K562 (cell line): ENCODE data around the gene FAM186B. TPM values are rescaled to one million over a fixed set of nuclear protein-coding genes. Genes with fewer than 3 reads are reported as not detected.
A peak's percentile ranks its signal among the peaks of the same experiment; 100 is the strongest.

ENCODE experiments used
- ATAC-seq: fragments of 200-7000 bp; cut with Tn5 transposase; 3 replicates; pipeline ENCODE4 v1.9.1; 2020; ENCODE audit warnings: moderate library complexity
- BruUV-seq: library from RNA; stranded (reverse); fragments of 400-500 nt; replicated peaks from 2 replicates; lab custom pipeline; 2021; lab: Mats Ljungman, UMichigan
- CTCF ChIA-PET: fragments of 300-600 bp; formaldehyde crosslinking; extraction: SDS; loops from one replicate; lab custom pipeline; 2021; ENCODE audit warnings: low intra/inter-chr PET ratio; lab: Yijun Ruan, JAX
- POLR2A ChIA-PET: fragments of 300-600, 350-650 bp; sonication (Branson Sonifier 250); formaldehyde crosslinking; extraction: SDS; loops from one replicate; lab custom pipeline; 2021; ENCODE audit warnings: antibody characterized with exemption, inconsistent platforms; lab: Yijun Ruan, JAX
- DNase-seq, 4 experiments: peaks; one replicate each; pipeline versions ENCODE4 v3.0.0 to v3.0.0-alpha.2; 2011 to 2018; ENCODE audit warnings: low spot score in 3 of 4, mixed read lengths in 3 of 4; ENCODE audit errors: extremely low read depth in 1 of 4
- FAIRE-seq: peaks from 2 replicates; lab custom pipeline; 2011; peaks lifted over from hg19 to GRCh38; lab: Jason Lieb, UNC
- H2AFZ ChIP-seq: 2 replicates; pipeline ENCODE4 v1.6.0; 2011; ENCODE audit warnings: low read depth, low read length, control low read depth, inconsistent platforms
- H3K27ac ChIP-seq: fragments of 200-600 bp; 3 replicates; pipeline ENCODE4 v1.8.0; 2011; ENCODE audit warnings: low read depth, mild to moderate bottlenecking, control low read depth, inconsistent platforms, low read length, moderate library complexity, mixed read lengths; ENCODE audit errors: extremely low read depth
- H3K27me3 ChIP-seq, 2 experiments: fragments of 300-600 bp in 1 of 2; 2 replicates in 1 of 2; 3 replicates in 1 of 2; pipeline versions ENCODE4 v1.6.0 to v1.8.0; 2011; ENCODE audit warnings: inconsistent platforms in 2 of 2, low read length in 2 of 2, mild to moderate bottlenecking in 1 of 2, mixed read lengths in 1 of 2, moderate library complexity in 1 of 2; ENCODE audit not compliant: control insufficient read depth in 2 of 2, insufficient read depth in 2 of 2
- H3K36me3 ChIP-seq: fragments of 300-600 bp; 3 replicates; pipeline ENCODE4 v1.8.0; 2011; ENCODE audit warnings: mild to moderate bottlenecking, low read length, inconsistent platforms; ENCODE audit not compliant: control insufficient read depth, insufficient read depth
- H3K4me1 ChIP-seq, 2 experiments: fragments of 200-600 bp in 1 of 2; replicated peaks in 1 of 2; 2 replicates in 1 of 2; 3 replicates in 1 of 2; pipeline versions ENCODE4 v1.5.1 to v1.8.0; 2011; ENCODE audit warnings: inconsistent platforms in 2 of 2, low read length in 2 of 2, mild to moderate bottlenecking in 1 of 2, mixed read lengths in 1 of 2, moderate library complexity in 1 of 2; ENCODE audit not compliant: control insufficient read depth in 2 of 2, insufficient read depth in 2 of 2
- H3K4me2 ChIP-seq: 2 replicates; pipeline ENCODE4 v1.6.1; 2011; ENCODE audit warnings: low read length, control low read depth, inconsistent platforms, mixed read lengths; ENCODE audit not compliant: insufficient read depth
- H3K4me3 ChIP-seq: fragments of 200-600 bp; sonication (generic), shearing (Covaris generic); 2 replicates; pipeline ENCODE4 v1.5.1; 2016; ENCODE audit warnings: control low read depth, inconsistent platforms
- H3K79me2 ChIP-seq: fragments of 200-600 bp; 3 replicates; pipeline ENCODE4 v1.8.0; 2011; ENCODE audit warnings: low read length, inconsistent platforms; ENCODE audit not compliant: control insufficient read depth, insufficient read depth
- H3K9ac ChIP-seq, 2 experiments: 2 replicates each; pipeline versions ENCODE4 v1.6.0 to v1.6.1; 2011; ENCODE audit warnings: low read depth in 2 of 2, low read length in 2 of 2, control low read depth in 1 of 2, inconsistent platforms in 1 of 2, mild to moderate bottlenecking in 1 of 2, mixed read lengths in 1 of 2; ENCODE audit not compliant: insufficient read depth in 1 of 2
- H3K9me1 ChIP-seq: one replicate; pipeline ENCODE4 v1.6.0; 2011; ENCODE audit warnings: inconsistent platforms, mild to moderate bottlenecking, low read length, moderate library complexity; ENCODE audit not compliant: control insufficient read depth, insufficient read depth
- H3K9me3 ChIP-seq: replicated peaks from 2 replicates; pipeline ENCODE4 v1.5.1; 2011; ENCODE audit warnings: low read depth, low read length, inconsistent platforms; ENCODE audit not compliant: control insufficient read depth, insufficient read depth
- H4K20me1 ChIP-seq: replicated peaks from 2 replicates; pipeline ENCODE4 v1.6.1; 2011; ENCODE audit warnings: low read length, inconsistent platforms, mixed read lengths; ENCODE audit not compliant: control insufficient read depth, insufficient read depth
- CREM ChIP-seq: IDR thresholded peaks from 2 replicates; pipeline ENCODE4 v1.6.1; 2014; ENCODE audit warnings: antibody characterized with exemption, low read depth
- E2F5 ChIP-seq: sonication (generic); formaldehyde crosslinking; IDR thresholded peaks from 2 replicates; pipeline ENCODE4 v1.8.0; 2022; ENCODE audit warnings: mild to moderate bottlenecking, missing genetic modification reagents
- EP400 ChIP-seq: fragments of 450-650 bp; IDR thresholded peaks from 2 replicates; pipeline ENCODE4 v1.6.1; 2017; ENCODE audit warnings: antibody characterized with exemption, mild to moderate bottlenecking, moderate library complexity
- FUS ChIP-seq: fragments of 200-400 bp; formaldehyde crosslinking; optimal IDR thresholded peaks from 2 replicates; pipeline ENCODE3; 2017; ENCODE audit warnings: low read depth, low read length
- NFIX ChIP-seq: fragments of 250-450 bp; sonication (Bioruptor Pico); IDR thresholded peaks from 2 replicates; pipeline ENCODE4 v1.4.0; 2020; ENCODE audit warnings: low read depth, mild to moderate bottlenecking, moderate library complexity
- RBM25 ChIP-seq: fragments of 200-400 bp; formaldehyde crosslinking; IDR thresholded peaks from 2 replicates; pipeline ENCODE4 v1.6.1; 2018; ENCODE audit warnings: low read length, low read depth, moderate library complexity; ENCODE audit not compliant: severe bottlenecking
- RFX7 ChIP-seq: fragments of 250-450 bp; sonication (Bioruptor Pico); IDR thresholded peaks from 2 replicates; pipeline ENCODE4 v1.5.1; 2021; ENCODE audit warnings: mild to moderate bottlenecking
- ZNF140 ChIP-seq: fragments of 250-450 bp; sonication (Bioruptor Pico); IDR thresholded peaks from 2 replicates; pipeline ENCODE4 v1.8.0; 2021; ENCODE audit warnings: moderate library complexity, mild to moderate bottlenecking, inconsistent platforms
- ZNF197 ChIP-seq: fragments of 200-800 bp; sonication (Bioruptor generic); IDR thresholded peaks from 2 replicates; pipeline ENCODE4 v1.6.1; 2016; ENCODE audit warnings: low read depth, missing genetic modification characterization, missing compliant biosample characterization
- ZNF232 ChIP-seq: sonication (generic); formaldehyde crosslinking; IDR thresholded peaks from 2 replicates; pipeline ENCODE4 v1.8.0; 2022; ENCODE audit warnings: mild to moderate bottlenecking, missing genetic modification reagents
- WGBS: fragments of 100-300 bp; shearing (Covaris generic); methylation state at CpG from one replicate; pipeline ENCODE4 v1.1.6; 2016; ENCODE audit warnings: low coverage, mixed read lengths; ENCODE audit not compliant: insufficient coverage; ENCODE audit errors: missing lambda C conversion rate; 5-methylcytosine and 5-hydroxymethylcytosine counted together
- in situ Hi-C: fragments of 300-500 bp; cut with MboI; formaldehyde crosslinking; loops from 4 replicates; pipeline ENCODE4 v1.15.0; 2018; ENCODE audit warnings: inconsistent platforms, mixed read lengths
- intact Hi-C: fragments of 100-400 bp; cut with micrococcal nuclease; formaldehyde crosslinking; loops from 2 replicates; pipeline ENCODE4 v1.14.2; 2022
- polyA plus RNA-seq, 8 experiments: library from polyadenylated mRNA; depleted of rRNA in 4 of 8; stranded (reverse) in 5 of 8; unstranded in 3 of 8; fragments of >200 nt; fragmentation: Nextera tagmentation in 2 of 8; fragmentation: Illumina TruSeq in 1 of 8; extraction: Ambion mirVana in 2 of 8; extraction: Trizol in 1 of 8; gene quantifications; 2 replicates each; pipeline versions ENCODE4 v1.2.1 to v1.2.3, GENCODE V29; 2011 to 2014; ENCODE audit warnings: inconsistent platforms in 1 of 8, missing spikeins in 1 of 8
- total RNA-seq, 7 experiments: library from RNA; depleted of rRNA in 6 of 7; stranded (reverse); fragments of >200 nt in 6 of 7; fragmentation: Illumina TruSeq in 2 of 7; extraction: Trizol in 2 of 7; gene quantifications; 2 replicates each; pipeline versions ENCODE4 v1.2.1 to v1.2.3, GENCODE V29; 2011 to 2021; ENCODE audit warnings: low replicate concordance in 1 of 7
- TF ChIP-seq, protein P1 (sequence below): fragments of 450-650 bp; IDR thresholded peaks from 2 replicates; pipeline ENCODE4 v1.6.1; 2017; ENCODE audit warnings: antibody characterized with exemption, mild to moderate bottlenecking
- TF ChIP-seq, protein P2 (sequence below), 2 experiments: fragments of 150-350 bp in 1 of 2; IDR thresholded peaks; 2 replicates each; pipeline ENCODE4 v1.6.1; 2012 to 2016; ENCODE audit warnings: low read depth in 2 of 2, low read length in 2 of 2, mild to moderate bottlenecking in 1 of 2, moderate library complexity in 1 of 2

Gene FAM186B
- total and polyA plus RNA-seq, 9 of the 15 experiments (the other 6 are each of a cell fraction or from before 2014, with no cell fraction given) = 0.07 to 0.42 (median 0.15) TPM

DNA sequence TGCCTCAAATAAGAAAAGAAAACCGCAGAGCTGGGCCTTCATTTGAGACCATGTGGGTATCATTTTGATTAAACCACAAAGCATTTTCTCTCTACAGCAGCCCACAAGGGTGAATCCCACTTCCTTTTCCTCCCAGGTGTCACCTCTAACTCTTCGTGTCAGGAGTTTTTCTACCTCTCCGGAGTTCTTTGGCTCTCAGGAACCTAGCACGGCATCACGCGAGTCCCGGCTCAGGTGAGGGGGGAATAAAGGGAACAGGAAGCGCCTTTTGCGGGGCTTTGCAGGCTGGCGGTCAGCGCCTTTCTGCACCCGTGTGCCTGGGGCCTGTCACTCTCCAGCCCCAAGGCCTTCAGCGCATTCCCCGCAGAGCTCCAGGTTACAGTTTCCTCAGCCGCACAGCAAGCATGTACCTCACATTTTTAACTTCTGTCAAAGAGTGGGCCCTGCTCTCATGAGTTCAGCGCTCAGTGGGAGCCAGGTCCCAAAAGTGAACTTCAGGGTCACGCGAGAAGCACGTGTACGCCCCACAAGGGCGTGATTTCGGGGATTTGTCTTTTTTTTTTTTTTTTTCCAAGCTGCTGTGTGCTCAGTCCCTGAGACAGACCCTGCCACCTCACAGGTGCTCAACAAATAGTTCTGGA is 17.2 kb upstream of the FAM186B start:
- in situ Hi-C loops = no loop called here
- CTCF ChIA-PET = no interaction called here
- DNase-seq = peak in 3 of 4 experiments; percentile 32 to 44 (median 38)
- peak; percentile 57 for ATAC-seq
- peak overlapping the region; percentile 66 for H3K27ac ChIP-seq
- no peaks in the 10 kb centered on the region for H3K36me3 ChIP-seq
- POLR2A ChIA-PET = interaction anchor here (0.5 to 1.2 kb wide), 2 partner anchors 68 to 127 kb away, joined by 3 read pairs; no protein-coding TSS in a partner anchor
- H3K9ac ChIP-seq = peak overlapping the region; percentile 67 to 92
- 4% methylated on average over 22 of the region's 22 CpGs for WGBS
- peak; percentile 68 for FAIRE-seq
- BruUV-seq = TSS peak; percentile 95
- peak overlapping the region; percentile 83 for H2AFZ ChIP-seq
- H3K79me2 ChIP-seq = no peaks in the 10 kb centered on the region
- no peaks in the 10 kb centered on the region for H3K9me3 ChIP-seq
- peak overlapping the region; percentile 76 for H3K4me2 ChIP-seq
- intact Hi-C loops = loop anchor here (1.0 kb wide), 2 partner anchors 69 to 264 kb away; no protein-coding TSS in a partner anchor
- H3K27me3 ChIP-seq = no peaks in the 10 kb centered on the region
- no peaks in the 10 kb centered on the region for H3K9me1 ChIP-seq
- H3K4me1 ChIP-seq = peaks cover 15 to 22% of the 10 kb centered on the region in 2 experiments
- peak overlapping the region; percentile 46 for H3K4me3 ChIP-seq
- H4K20me1 ChIP-seq = no peaks in the 10 kb centered on the region
- TF ChIP-seq E2F5 (no peak), NFIX (CRISPR knock-in tag) (no peak), RFX7 (CRISPR knock-in tag) (no peak), RBM25 (no peak), ZNF232 (no peak), EP400 (peak; percentile 61; the same call in 1 of the 2 replicates), CREM (no peak), ZNF197 (CRISPR knock-in tag) (no peak), ZNF140 (CRISPR knock-in tag) (no peak), FUS (no peak)
- TF ChIP-seq, protein P1, sequence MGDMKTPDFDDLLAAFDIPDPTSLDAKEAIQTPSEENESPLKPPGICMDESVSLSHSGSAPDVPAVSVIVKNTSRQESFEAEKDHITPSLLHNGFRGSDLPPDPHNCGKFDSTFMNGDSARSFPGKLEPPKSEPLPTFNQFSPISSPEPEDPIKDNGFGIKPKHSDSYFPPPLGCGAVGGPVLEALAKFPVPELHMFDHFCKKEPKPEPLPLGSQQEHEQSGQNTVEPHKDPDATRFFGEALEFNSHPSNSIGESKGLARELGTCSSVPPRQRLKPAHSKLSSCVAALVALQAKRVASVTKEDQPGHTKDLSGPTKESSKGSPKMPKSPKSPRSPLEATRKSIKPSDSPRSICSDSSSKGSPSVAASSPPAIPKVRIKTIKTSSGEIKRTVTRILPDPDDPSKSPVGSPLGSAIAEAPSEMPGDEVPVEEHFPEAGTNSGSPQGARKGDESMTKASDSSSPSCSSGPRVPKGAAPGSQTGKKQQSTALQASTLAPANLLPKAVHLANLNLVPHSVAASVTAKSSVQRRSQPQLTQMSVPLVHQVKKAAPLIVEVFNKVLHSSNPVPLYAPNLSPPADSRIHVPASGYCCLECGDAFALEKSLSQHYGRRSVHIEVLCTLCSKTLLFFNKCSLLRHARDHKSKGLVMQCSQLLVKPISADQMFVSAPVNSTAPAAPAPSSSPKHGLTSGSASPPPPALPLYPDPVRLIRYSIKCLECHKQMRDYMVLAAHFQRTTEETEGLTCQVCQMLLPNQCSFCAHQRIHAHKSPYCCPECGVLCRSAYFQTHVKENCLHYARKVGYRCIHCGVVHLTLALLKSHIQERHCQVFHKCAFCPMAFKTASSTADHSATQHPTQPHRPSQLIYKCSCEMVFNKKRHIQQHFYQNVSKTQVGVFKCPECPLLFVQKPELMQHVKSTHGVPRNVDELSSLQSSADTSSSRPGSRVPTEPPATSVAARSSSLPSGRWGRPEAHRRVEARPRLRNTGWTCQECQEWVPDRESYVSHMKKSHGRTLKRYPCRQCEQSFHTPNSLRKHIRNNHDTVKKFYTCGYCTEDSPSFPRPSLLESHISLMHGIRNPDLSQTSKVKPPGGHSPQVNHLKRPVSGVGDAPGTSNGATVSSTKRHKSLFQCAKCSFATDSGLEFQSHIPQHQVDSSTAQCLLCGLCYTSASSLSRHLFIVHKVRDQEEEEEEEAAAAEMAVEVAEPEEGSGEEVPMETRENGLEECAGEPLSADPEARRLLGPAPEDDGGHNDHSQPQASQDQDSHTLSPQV = peak; percentile 37; the same call in 1 of the 2 replicates
- TF ChIP-seq, protein P2, sequence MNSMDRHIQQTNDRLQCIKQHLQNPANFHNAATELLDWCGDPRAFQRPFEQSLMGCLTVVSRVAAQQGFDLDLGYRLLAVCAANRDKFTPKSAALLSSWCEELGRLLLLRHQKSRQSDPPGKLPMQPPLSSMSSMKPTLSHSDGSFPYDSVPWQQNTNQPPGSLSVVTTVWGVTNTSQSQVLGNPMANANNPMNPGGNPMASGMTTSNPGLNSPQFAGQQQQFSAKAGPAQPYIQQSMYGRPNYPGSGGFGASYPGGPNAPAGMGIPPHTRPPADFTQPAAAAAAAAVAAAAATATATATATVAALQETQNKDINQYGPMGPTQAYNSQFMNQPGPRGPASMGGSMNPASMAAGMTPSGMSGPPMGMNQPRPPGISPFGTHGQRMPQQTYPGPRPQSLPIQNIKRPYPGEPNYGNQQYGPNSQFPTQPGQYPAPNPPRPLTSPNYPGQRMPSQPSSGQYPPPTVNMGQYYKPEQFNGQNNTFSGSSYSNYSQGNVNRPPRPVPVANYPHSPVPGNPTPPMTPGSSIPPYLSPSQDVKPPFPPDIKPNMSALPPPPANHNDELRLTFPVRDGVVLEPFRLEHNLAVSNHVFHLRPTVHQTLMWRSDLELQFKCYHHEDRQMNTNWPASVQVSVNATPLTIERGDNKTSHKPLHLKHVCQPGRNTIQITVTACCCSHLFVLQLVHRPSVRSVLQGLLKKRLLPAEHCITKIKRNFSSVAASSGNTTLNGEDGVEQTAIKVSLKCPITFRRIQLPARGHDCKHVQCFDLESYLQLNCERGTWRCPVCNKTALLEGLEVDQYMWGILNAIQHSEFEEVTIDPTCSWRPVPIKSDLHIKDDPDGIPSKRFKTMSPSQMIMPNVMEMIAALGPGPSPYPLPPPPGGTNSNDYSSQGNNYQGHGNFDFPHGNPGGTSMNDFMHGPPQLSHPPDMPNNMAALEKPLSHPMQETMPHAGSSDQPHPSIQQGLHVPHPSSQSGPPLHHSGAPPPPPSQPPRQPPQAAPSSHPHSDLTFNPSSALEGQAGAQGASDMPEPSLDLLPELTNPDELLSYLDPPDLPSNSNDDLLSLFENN (IDR thresholded peaks at IDR 0.05; ENCODE audit: low read depth in 2 of 2, low read length in 2 of 2) = no peak
